Measurements from ENCODE around the gene KCNMB2. TPM values are rescaled to one million over a fixed set of nuclear protein-coding genes. Genes with fewer than 3 reads are reported as not detected.

Gene KCNMB2
- total RNA-seq, 4 donors from 2014 or later: not detected

GRCh38 chr3:178802993-178803693 is 266.9 kb downstream of the KCNMB2 start:
- Histone ChIP-seq H3K4me1 (no peaks in the 10 kb centered on the region), H3K27me3 (no peaks in the 10 kb centered on the region), H3K27ac (no peak overlapping the region), H3K9me3 (no peaks in the 10 kb centered on the region), H3K36me3 (no peaks in the 10 kb centered on the region), H3K4me3 (no peak overlapping the region)
- no peak for DNase-seq
- TF ChIP-seq POLR2A (IDR thresholded peaks at IDR 0.05) (no peak), CTCF (IDR thresholded peaks at IDR 0.05) (no peak)

- no peaks in the 10 kb centered on the region for H3K9me3 ChIP-seq
Measured at GRCh38 chr3:178804606-178805005, 268.4 kb downstream of the KCNMB2 start.

GRCh38 chr3:178805741-178806140 is 269.5 kb downstream of the KCNMB2 start:
- H3K27ac ChIP-seq: no peak overlapping the region
- no peaks in the 10 kb centered on the region for H3K4me1 ChIP-seq
- H3K27me3 ChIP-seq: no peaks in the 10 kb centered on the region
- TF ChIP-seq CTCF (IDR thresholded peaks at IDR 0.05) (no peak), POLR2A (IDR thresholded peaks at IDR 0.05) (no peak)
- no peak for DNase-seq
- no peak overlapping the region for H3K4me3 ChIP-seq
- no peaks in the 10 kb centered on the region for H3K9me3 ChIP-seq
- no peaks in the 10 kb centered on the region for H3K36me3 ChIP-seq

More at GRCh38 chr3:178804606-178805005, 268.4 kb downstream of the KCNMB2 start:
- Histone ChIP-seq H3K4me1 (no peaks in the 10 kb centered on the region), H3K36me3 (no peaks in the 10 kb centered on the region), H3K4me3 (no peak overlapping the region), H3K27ac (no peak overlapping the region), H3K27me3 (no peaks in the 10 kb centered on the region)
- no peak for TF ChIP-seq CTCF (IDR thresholded peaks at IDR 0.05)
- TF ChIP-seq POLR2A (IDR thresholded peaks at IDR 0.05): no peak
- no peak for DNase-seq

GRCh38 chr3:178806651-178807050 is 270.4 kb downstream of the KCNMB2 start:
- no peak for TF ChIP-seq POLR2A (IDR thresholded peaks at IDR 0.05)
- TF ChIP-seq CTCF (IDR thresholded peaks at IDR 0.05): no peak
- Histone ChIP-seq H3K27me3 (no peaks in the 10 kb centered on the region), H3K36me3 (no peaks in the 10 kb centered on the region), H3K9me3 (no peaks in the 10 kb centered on the region), H3K27ac (no peak overlapping the region), H3K4me1 (no peaks in the 10 kb centered on the region), H3K4me3 (no peak overlapping the region)
- DNase-seq: no peak

- no peak for TF ChIP-seq POLR2A (IDR thresholded peaks at IDR 0.05)
- no peak for TF ChIP-seq CTCF (IDR thresholded peaks at IDR 0.05)
- no peak for DNase-seq
- Histone ChIP-seq H3K4me1 (no peaks in the 10 kb centered on the region), H3K9me3 (no peaks in the 10 kb centered on the region), H3K36me3 (no peaks in the 10 kb centered on the region), H3K27me3 (no peaks in the 10 kb centered on the region), H3K4me3 (no peak overlapping the region), H3K27ac (no peak overlapping the region)
Measured at GRCh38 chr3:178807694-178808093, 271.5 kb downstream of the KCNMB2 start.
